PC-3 (cell line): Measurements from ENCODE around the gene NPRL2. TPM values are rescaled to one million over a fixed set of nuclear protein-coding genes. Genes with fewer than 3 reads are reported as not detected.

ENCODE experiments used
- ATAC-seq: fragments of 200-7000 bp; cut with Tn5 transposase; 2 replicates; pipeline ENCODE4 v1.9.1; 2020; ENCODE audit warnings: mild to moderate bottlenecking, moderate library complexity
- BruUV-seq: library from RNA; stranded (reverse); fragments of 400-500 nt; replicated peaks from 2 replicates; lab custom pipeline; 2021; lab: Mats Ljungman, UMichigan
- CTCF ChIA-PET: fragments of 300-600 bp; sonication (Branson Sonifier 250); formaldehyde crosslinking; loops from one replicate; lab custom pipeline; 2022; ENCODE audit warnings: antibody characterized with exemption; lab: Charles Lee
- POLR2A ChIA-PET: fragments of 300-600 bp; sonication (Branson Sonifier 250); formaldehyde crosslinking; loops from one replicate; lab custom pipeline; 2022; ENCODE audit warnings: antibody characterized with exemption; ENCODE audit not compliant: unreplicated experiment; lab: Charles Lee
- DNase-seq: peaks from one replicate; pipeline ENCODE4 v3.0.0-alpha.2; 2015
- H2AFZ ChIP-seq: fragments of 300-600 bp; sonication (generic); 2 replicates; pipeline ENCODE4 v1.6.0; 2016; ENCODE audit warnings: antibody characterized with exemption, low read length
- H3F3A ChIP-seq: fragments of 300-600 bp; sonication (generic); one replicate; pipeline ENCODE4 v1.6.0; 2017; ENCODE audit warnings: antibody characterized with exemption, low read length, control low read depth, mild to moderate bottlenecking; ENCODE audit not compliant: unreplicated experiment
- H3K27ac ChIP-seq: fragments of 300-600 bp; sonication (generic); 2 replicates; pipeline ENCODE4 v1.5.1; 2016; ENCODE audit warnings: mild to moderate bottlenecking, low read length
- H3K27me3 ChIP-seq: fragments of 300-600 bp; sonication (generic); 2 replicates; pipeline ENCODE4 v1.6.1; 2016; ENCODE audit warnings: low read length, mixed read lengths
- H3K36me3 ChIP-seq: fragments of 300-600 bp; sonication (generic); 2 replicates; pipeline ENCODE4 v1.6.1; 2016; ENCODE audit warnings: low read depth, mixed run types, low read length, mixed read lengths
- H3K4me1 ChIP-seq: fragments of 300-600 bp; sonication (generic); 2 replicates; pipeline ENCODE4 v1.5.1; 2016; ENCODE audit warnings: low read length; ENCODE audit not compliant: insufficient read depth
- H3K4me2 ChIP-seq: fragments of 300-600 bp; sonication (generic); 2 replicates; pipeline ENCODE4 v1.6.0; 2016; ENCODE audit warnings: low read length
- H3K4me3 ChIP-seq: fragments of 300-600 bp; sonication (generic); 2 replicates; pipeline ENCODE4 v1.5.1; 2016; ENCODE audit warnings: mild to moderate bottlenecking, low read length, mixed read lengths
- H3K79me2 ChIP-seq: fragments of 300-600 bp; sonication (generic); 2 replicates; pipeline ENCODE4 v1.6.1; 2017; ENCODE audit warnings: low read length, mixed read lengths
- H3K9ac ChIP-seq: fragments of 300-600 bp; sonication (generic); 2 replicates; pipeline ENCODE4 v1.6.0; 2016; ENCODE audit warnings: mild to moderate bottlenecking, low read length
- H3K9me2 ChIP-seq: fragments of 300-600 bp; sonication (generic); replicated peaks from 2 replicates; pipeline ENCODE4 v1.6.1; 2016; ENCODE audit warnings: mixed run types, low read length, mixed read lengths
- H3K9me3 ChIP-seq: fragments of 300-600 bp; sonication (generic); 2 replicates; pipeline ENCODE4 v1.6.1; 2016; ENCODE audit warnings: low read length, mixed read lengths
- H4K20me1 ChIP-seq: fragments of 300-600 bp; sonication (generic); 2 replicates; pipeline ENCODE4 v1.6.1; 2016; ENCODE audit warnings: low read length, mixed read lengths
- EZH2 ChIP-seq: fragments of 300-600 bp; sonication (generic); IDR thresholded peaks from one replicate; pipeline ENCODE4 v1.6.1; 2017; ENCODE audit warnings: antibody characterized with exemption, mild to moderate bottlenecking, low read length; ENCODE audit not compliant: unreplicated experiment
- EZH2phosphoT487 ChIP-seq: fragments of 300-600 bp; sonication (generic); IDR thresholded peaks from 2 replicates; pipeline ENCODE4 v1.6.1; 2018; ENCODE audit warnings: mild to moderate bottlenecking, antibody characterized with exemption, low read length, borderline replicate concordance
- intact Hi-C: fragments of 100-400 bp; cut with micrococcal nuclease; formaldehyde crosslinking; loops from 2 replicates; pipeline ENCODE4 v1.9.0; 2023
- total RNA-seq: library from RNA; depleted of rRNA; stranded (reverse); fragments of >200 nt; gene quantifications from 2 replicates; pipeline ENCODE4 v1.2.3, GENCODE V29; 2014
- TF ChIP-seq, protein P1 (sequence below): fragments of 300-600 bp; sonication (generic); conservative IDR thresholded peaks from 2 replicates; pipeline ENCODE4 v1.5.1; 2017; ENCODE audit warnings: antibody characterized with exemption, low read depth, mild to moderate bottlenecking, low read length

The NPRL2 gene
- total RNA-seq, 1 experiment from 2014 or later, result 56.9 TPM

- ChIA-PET POLR2A (no interaction called here), CTCF (no interaction called here)
- Histone ChIP-seq H4K20me1 (peaks cover 36% of the 10 kb centered on the region), H3K4me3 (peak overlapping the region; percentile 85), H3K4me1 (peaks cover 32% of the 10 kb centered on the region), H3F3A (no peaks in the 10 kb centered on the region), H2AFZ (0 out of 2 replicates have a peak overlapping the region, but pooled peaks have one; percentile 80), H3K79me2 (peaks cover 59% of the 10 kb centered on the region), H3K9ac (peak overlapping the region; percentile 94), H3K27ac (peak overlapping the region; percentile 39; the same call in 1 of the 2 replicates), H3K36me3 (peaks cover 30% of the 10 kb centered on the region), H3K4me2 (peak overlapping the region; percentile 93), H3K9me2 (no peaks in the 10 kb centered on the region), H3K9me3 (no peaks in the 10 kb centered on the region), H3K27me3 (no peaks in the 10 kb centered on the region)
- DNase-seq (no peak), ATAC-seq (no peak)
- intact Hi-C loops, result no loop called here
- TSS peak; percentile 1 for BruUV-seq
- TF ChIP-seq EZH2 (no peak), EZH2phosphoT487 (no peak)
- TF ChIP-seq, protein P1, sequence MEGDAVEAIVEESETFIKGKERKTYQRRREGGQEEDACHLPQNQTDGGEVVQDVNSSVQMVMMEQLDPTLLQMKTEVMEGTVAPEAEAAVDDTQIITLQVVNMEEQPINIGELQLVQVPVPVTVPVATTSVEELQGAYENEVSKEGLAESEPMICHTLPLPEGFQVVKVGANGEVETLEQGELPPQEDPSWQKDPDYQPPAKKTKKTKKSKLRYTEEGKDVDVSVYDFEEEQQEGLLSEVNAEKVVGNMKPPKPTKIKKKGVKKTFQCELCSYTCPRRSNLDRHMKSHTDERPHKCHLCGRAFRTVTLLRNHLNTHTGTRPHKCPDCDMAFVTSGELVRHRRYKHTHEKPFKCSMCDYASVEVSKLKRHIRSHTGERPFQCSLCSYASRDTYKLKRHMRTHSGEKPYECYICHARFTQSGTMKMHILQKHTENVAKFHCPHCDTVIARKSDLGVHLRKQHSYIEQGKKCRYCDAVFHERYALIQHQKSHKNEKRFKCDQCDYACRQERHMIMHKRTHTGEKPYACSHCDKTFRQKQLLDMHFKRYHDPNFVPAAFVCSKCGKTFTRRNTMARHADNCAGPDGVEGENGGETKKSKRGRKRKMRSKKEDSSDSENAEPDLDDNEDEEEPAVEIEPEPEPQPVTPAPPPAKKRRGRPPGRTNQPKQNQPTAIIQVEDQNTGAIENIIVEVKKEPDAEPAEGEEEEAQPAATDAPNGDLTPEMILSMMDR, result 0 out of 2 replicates have a peak, but pooled peaks have one; percentile 11
Observed at GRCh38 chr3:50358355-50358910, 7.9 kb upstream of the NPRL2 start.

DNA sequence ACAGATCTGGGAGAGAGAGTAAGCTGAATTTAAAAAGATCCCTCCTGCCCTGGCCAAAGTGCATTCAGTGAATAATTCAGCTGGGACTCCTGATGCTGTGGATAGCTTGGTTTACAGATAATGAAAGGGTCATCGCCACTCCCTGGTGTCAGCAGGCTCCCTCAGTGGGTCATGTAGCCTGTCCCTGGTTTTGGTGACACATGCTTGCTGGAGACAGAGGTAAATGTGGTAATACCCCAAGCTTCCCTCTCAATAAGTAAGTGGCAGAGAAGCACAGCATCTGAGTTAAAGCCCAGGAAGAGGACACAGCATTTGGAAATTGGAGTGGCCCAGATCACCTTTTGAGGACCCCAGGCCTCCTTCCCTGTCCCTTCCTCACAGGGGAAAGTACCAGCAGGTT, 6.9 kb upstream of the NPRL2 start:
- Histone ChIP-seq H3K79me2 (peaks cover 63% of the 10 kb centered on the region), H3K27ac (no peak overlapping the region), H4K20me1 (peaks cover 36% of the 10 kb centered on the region), H3K9me2 (no peaks in the 10 kb centered on the region), H3K4me1 (peaks cover 40% of the 10 kb centered on the region), H3K4me3 (peak overlapping the region; percentile 85), H2AFZ (no peak overlapping the region), H3K9me3 (no peaks in the 10 kb centered on the region), H3F3A (no peaks in the 10 kb centered on the region), H3K36me3 (peaks cover 34% of the 10 kb centered on the region), H3K27me3 (no peaks in the 10 kb centered on the region), H3K4me2 (peak overlapping the region; percentile 93), H3K9ac (peak overlapping the region; percentile 94)
- ATAC-seq (no peak), DNase-seq (no peak)
- ChIA-PET POLR2A (interaction anchor here (0.6 kb wide), 1 partner anchor 1520 kb away, joined by 9 read pairs; no protein-coding TSS in a partner anchor), CTCF (interaction anchor here (1.3 kb wide), 1 partner anchor 185 kb away, joined by 4 read pairs; no protein-coding TSS in a partner anchor)
- intact Hi-C loops, result no loop called here
- no peak for TF ChIP-seq EZH2phosphoT487
- BruUV-seq, result no TSS peak

GRCh38 chr3:50356553-50356952, 6.0 kb upstream of the NPRL2 start:
- CTCF ChIA-PET, result interaction anchor here (0.5 to 1.3 kb wide), 3 partner anchors 186 to 1697 kb away, joined by 3 to 5 read pairs (median 4); no protein-coding TSS in a partner anchor

More at GRCh38 chr3:50356553-50356952, 6.0 kb upstream of the NPRL2 start:
- H3K4me3 ChIP-seq, result peak overlapping the region; percentile 85
- DNase-seq, result peak; percentile 70
- H3K4me1 ChIP-seq, result peaks cover 45% of the 10 kb centered on the region
- H3K27me3 ChIP-seq, result no peaks in the 10 kb centered on the region
- peaks cover 36% of the 10 kb centered on the region for H4K20me1 ChIP-seq
- no peaks in the 10 kb centered on the region for H3K9me3 ChIP-seq
- H3K36me3 ChIP-seq, result peaks cover 34% of the 10 kb centered on the region
- H3K4me2 ChIP-seq, result peak overlapping the region; percentile 93
- peaks cover 69% of the 10 kb centered on the region for H3K79me2 ChIP-seq
- BruUV-seq, result no TSS peak
- no peaks in the 10 kb centered on the region for H3F3A ChIP-seq
- ATAC-seq, result peak; percentile 27
- no peak overlapping the region for H2AFZ ChIP-seq
- no peaks in the 10 kb centered on the region for H3K9me2 ChIP-seq
- POLR2A ChIA-PET, result interaction anchor here (0.6 kb wide), 1 partner anchor 225 kb away, joined by 3 read pairs; no protein-coding TSS in a partner anchor
- intact Hi-C loops, result no loop called here
- H3K9ac ChIP-seq, result no peak overlapping the region
- TF ChIP-seq, protein P1, result no peak
- TF ChIP-seq EZH2phosphoT487, result no peak
- TF ChIP-seq EZH2, result no peak
- H3K27ac ChIP-seq, result no peak overlapping the region
